Measurements from ENCODE around the gene DPP6.

DPP6 gene

DNA sequence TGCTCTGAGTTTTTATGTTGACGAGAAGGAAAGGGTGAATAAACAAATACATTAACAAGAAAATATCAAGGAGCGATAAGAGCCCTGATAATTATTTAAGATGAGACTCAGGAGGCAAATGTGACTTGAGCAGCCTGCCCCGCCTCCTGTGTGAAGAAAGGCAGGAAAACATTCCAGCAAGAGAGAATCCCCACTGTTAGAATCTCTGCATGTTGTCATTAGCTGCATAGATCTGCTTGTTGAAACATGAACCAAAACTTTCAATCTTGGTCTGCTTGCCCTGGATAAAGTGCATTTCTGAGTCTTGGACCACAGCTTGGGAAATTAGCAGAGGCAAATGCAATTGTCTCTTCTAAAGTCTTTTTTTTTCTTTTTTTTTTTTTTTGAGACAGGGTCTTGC lies 120.0 kb downstream of the DPP6 start:
- DNase-seq (ENCODE audit: extremely low read depth, insufficient read length), result no peak
- Histone ChIP-seq H3K27me3 (replicated peaks; ENCODE audit: control insufficient read depth, insufficient read depth, low read length) (no peaks in the 10 kb centered on the region), H3K4me3 (replicated peaks; ENCODE audit: low read depth, low read length) (no peak overlapping the region), H3K36me3 (ENCODE audit: control insufficient read depth, insufficient read depth, low read length) (no peaks in the 10 kb centered on the region)
- TF ChIP-seq, protein P1, sequence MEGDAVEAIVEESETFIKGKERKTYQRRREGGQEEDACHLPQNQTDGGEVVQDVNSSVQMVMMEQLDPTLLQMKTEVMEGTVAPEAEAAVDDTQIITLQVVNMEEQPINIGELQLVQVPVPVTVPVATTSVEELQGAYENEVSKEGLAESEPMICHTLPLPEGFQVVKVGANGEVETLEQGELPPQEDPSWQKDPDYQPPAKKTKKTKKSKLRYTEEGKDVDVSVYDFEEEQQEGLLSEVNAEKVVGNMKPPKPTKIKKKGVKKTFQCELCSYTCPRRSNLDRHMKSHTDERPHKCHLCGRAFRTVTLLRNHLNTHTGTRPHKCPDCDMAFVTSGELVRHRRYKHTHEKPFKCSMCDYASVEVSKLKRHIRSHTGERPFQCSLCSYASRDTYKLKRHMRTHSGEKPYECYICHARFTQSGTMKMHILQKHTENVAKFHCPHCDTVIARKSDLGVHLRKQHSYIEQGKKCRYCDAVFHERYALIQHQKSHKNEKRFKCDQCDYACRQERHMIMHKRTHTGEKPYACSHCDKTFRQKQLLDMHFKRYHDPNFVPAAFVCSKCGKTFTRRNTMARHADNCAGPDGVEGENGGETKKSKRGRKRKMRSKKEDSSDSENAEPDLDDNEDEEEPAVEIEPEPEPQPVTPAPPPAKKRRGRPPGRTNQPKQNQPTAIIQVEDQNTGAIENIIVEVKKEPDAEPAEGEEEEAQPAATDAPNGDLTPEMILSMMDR (IDR thresholded peaks at IDR 0.05; ENCODE audit: insufficient read depth, low read length, poor library complexity, severe bottlenecking), result no peak

DNA sequence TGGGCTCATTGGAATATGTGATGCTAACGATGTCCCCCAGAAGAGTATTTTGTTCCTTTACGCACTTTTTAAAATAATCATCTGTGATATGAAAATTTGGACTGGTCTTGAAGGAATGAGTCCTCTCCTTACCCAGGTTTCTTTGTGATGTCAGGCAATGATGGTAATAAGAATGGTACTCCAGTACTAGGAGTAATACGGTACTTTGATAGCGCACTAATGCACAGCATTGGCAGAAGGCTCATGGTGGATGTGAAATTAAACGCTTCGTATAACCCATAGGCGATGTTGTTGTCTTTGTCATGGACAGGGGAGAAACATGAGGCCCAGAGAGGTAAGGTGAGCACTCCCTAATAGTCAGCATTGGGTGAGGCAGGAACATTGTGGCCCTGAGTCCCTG lies 125.4 kb downstream of the DPP6 start:
- Histone ChIP-seq H3K36me3 (ENCODE audit: control insufficient read depth, insufficient read depth, low read length) (no peaks in the 10 kb centered on the region), H3K27me3 (replicated peaks; ENCODE audit: control insufficient read depth, insufficient read depth, low read length) (no peaks in the 10 kb centered on the region), H3K4me3 (replicated peaks; ENCODE audit: low read depth, low read length) (no peak overlapping the region)
- TF ChIP-seq, protein P1 (IDR thresholded peaks at IDR 0.05; ENCODE audit: insufficient read depth, low read length, poor library complexity, severe bottlenecking), result no peak
- DNase-seq (ENCODE audit: extremely low read depth, insufficient read length), result no peak

DNA sequence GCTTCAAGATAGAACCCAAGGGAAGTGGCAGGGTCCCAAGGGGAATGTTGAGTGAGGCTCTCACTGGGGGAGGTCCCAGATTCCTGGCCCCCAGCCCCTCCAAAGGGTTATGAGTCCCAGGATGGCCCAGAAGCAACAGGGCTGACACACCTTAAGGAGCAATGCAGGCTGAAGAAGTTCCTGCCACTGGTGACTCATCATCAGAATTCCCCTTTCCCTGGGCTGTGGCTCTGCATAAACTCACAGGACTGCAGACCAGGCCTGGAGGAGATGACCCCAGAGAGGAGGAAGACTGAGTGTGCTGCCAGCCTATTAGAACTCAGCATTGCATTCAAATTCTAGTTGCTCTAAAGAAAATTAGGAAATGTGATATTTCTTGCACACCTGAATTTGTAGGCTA lies 126.7 kb downstream of the DPP6 start:
- Histone ChIP-seq H3K36me3 (ENCODE audit: control insufficient read depth, insufficient read depth, low read length) (no peaks in the 10 kb centered on the region), H3K27me3 (replicated peaks; ENCODE audit: control insufficient read depth, insufficient read depth, low read length) (no peaks in the 10 kb centered on the region), H3K4me3 (replicated peaks; ENCODE audit: low read depth, low read length) (no peak overlapping the region)
- DNase-seq (ENCODE audit: extremely low read depth, insufficient read length), result no peak
- TF ChIP-seq, protein P1 (IDR thresholded peaks at IDR 0.05; ENCODE audit: insufficient read depth, low read length, poor library complexity, severe bottlenecking), result no peak

DNA sequence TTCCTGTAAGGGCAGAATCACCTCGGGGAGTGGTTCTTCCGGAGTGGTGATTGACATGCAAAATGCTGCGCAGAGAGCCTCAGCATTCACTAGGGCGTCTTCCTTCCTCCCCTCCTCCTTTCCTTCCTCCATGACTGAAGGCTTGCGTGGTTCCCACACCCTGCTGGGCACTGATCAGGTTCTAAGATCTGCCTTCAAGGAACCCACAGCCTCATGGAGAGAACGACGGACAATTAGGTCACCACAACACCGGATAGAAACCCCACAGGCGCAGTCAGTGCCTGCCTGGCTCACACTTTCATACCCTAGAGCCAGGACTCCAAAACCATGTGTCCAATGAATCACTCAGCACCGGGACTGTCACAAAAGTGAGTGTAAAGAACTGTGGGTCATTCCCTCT lies 131.3 kb downstream of the DPP6 start:
- TF ChIP-seq, protein P1 (IDR thresholded peaks at IDR 0.05; ENCODE audit: insufficient read depth, low read length, poor library complexity, severe bottlenecking), result no peak
- no peak overlapping the region for H3K4me3 ChIP-seq (replicated peaks; ENCODE audit: low read depth, low read length)
- DNase-seq (ENCODE audit: extremely low read depth, insufficient read length), result no peak
- no peaks in the 10 kb centered on the region for H3K27me3 ChIP-seq (replicated peaks; ENCODE audit: control insufficient read depth, insufficient read depth, low read length)
- H3K36me3 ChIP-seq (ENCODE audit: control insufficient read depth, insufficient read depth, low read length), result no peaks in the 10 kb centered on the region

DNA sequence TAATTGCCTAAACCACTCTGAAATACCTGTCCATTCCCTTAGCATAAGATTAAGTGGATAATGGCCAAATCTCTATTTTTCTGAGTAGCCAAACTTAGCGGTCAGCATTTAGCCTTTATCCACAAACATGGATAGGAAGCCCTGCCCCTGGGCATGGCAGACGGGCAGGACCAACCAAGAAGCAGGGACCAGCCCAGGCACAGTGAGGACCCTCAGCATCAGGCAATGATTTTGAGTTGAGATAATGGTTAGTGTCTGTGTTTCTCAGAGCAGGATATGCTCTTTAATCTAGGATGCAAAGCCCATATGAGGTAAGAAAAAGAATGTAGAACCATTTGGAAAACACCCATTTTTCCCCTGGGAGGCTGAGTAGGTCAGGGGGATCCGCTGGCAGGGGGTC lies 131.7 kb downstream of the DPP6 start:
- Histone ChIP-seq H3K4me3 (replicated peaks; ENCODE audit: low read depth, low read length) (no peak overlapping the region), H3K36me3 (ENCODE audit: control insufficient read depth, insufficient read depth, low read length) (no peaks in the 10 kb centered on the region), H3K27me3 (replicated peaks; ENCODE audit: control insufficient read depth, insufficient read depth, low read length) (no peaks in the 10 kb centered on the region)
- no peak for DNase-seq (ENCODE audit: extremely low read depth, insufficient read length)
- TF ChIP-seq, protein P1 (IDR thresholded peaks at IDR 0.05; ENCODE audit: insufficient read depth, low read length, poor library complexity, severe bottlenecking), result no peak

DNA sequence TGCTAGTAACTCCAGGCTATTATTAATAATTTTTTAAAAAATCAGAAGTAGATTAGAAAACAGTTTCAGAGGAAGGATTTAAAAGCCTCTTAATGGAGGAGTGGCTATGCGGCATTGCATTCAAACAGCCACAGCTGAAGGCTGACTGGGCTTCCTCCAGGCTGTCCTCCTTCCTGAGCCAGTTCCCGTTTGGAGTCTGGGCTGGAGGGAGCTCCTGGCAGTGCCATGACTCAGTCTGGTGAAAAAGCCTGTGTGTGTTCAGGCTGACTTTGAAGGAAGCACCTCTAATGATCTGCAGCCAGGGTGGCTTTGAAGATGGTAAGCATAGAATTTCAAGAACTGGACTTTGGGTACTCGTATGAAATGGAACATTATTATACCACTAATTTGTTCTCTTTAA lies 134.6 kb downstream of the DPP6 start:
- Histone ChIP-seq H3K36me3 (ENCODE audit: control insufficient read depth, insufficient read depth, low read length) (no peaks in the 10 kb centered on the region), H3K4me3 (replicated peaks; ENCODE audit: low read depth, low read length) (no peak overlapping the region), H3K27me3 (replicated peaks; ENCODE audit: control insufficient read depth, insufficient read depth, low read length) (no peaks in the 10 kb centered on the region)
- DNase-seq (ENCODE audit: extremely low read depth, insufficient read length), result no peak
- TF ChIP-seq, protein P1 (IDR thresholded peaks at IDR 0.05; ENCODE audit: insufficient read depth, low read length, poor library complexity, severe bottlenecking), result no peak

Measured in GM06990 (cell line).